Measurements from ENCODE around the gene HOXA1. TPM values are rescaled to one million over a fixed set of nuclear protein-coding genes. Genes with fewer than 3 reads are reported as not detected.

HOXA1 gene
- total and polyA plus RNA-seq, 2 donors from 2014 or later: 1.1 to 2.4 TPM

GRCh38 chr7:27079234-27079975 lies 16.4 kb downstream of the HOXA1 start:
- intact Hi-C loops (cut with DNase I): no loop called here
- Histone ChIP-seq H3K27ac (ENCODE audit: low read depth in 2 of 2, low read length in 2 of 2) (no peak overlapping the region), H3K4me1 (ENCODE audit: control insufficient read depth in 2 of 3, insufficient read depth in 2 of 3, low read depth in 1 of 3, low read length in 3 of 3) (no peaks in the 10 kb centered on the region), H3K36me3 (ENCODE audit: control insufficient read depth in 2 of 3, insufficient read depth in 3 of 3, low read length in 3 of 3) (no peaks in the 10 kb centered on the region), H3K4me3 (ENCODE audit: low read length in 3 of 3) (no peak overlapping the region), H3K9ac (ENCODE audit: low read length in 3 of 3) (no peak overlapping the region), H3K27me3 (ENCODE audit: control insufficient read depth, insufficient read depth, low read length) (no peaks in the 10 kb centered on the region), H3K9me3 (ENCODE audit: control insufficient read depth in 2 of 3, insufficient read depth in 1 of 3, low read length in 3 of 3) (no peaks in the 10 kb centered on the region)
- TF ChIP-seq, protein P1, sequence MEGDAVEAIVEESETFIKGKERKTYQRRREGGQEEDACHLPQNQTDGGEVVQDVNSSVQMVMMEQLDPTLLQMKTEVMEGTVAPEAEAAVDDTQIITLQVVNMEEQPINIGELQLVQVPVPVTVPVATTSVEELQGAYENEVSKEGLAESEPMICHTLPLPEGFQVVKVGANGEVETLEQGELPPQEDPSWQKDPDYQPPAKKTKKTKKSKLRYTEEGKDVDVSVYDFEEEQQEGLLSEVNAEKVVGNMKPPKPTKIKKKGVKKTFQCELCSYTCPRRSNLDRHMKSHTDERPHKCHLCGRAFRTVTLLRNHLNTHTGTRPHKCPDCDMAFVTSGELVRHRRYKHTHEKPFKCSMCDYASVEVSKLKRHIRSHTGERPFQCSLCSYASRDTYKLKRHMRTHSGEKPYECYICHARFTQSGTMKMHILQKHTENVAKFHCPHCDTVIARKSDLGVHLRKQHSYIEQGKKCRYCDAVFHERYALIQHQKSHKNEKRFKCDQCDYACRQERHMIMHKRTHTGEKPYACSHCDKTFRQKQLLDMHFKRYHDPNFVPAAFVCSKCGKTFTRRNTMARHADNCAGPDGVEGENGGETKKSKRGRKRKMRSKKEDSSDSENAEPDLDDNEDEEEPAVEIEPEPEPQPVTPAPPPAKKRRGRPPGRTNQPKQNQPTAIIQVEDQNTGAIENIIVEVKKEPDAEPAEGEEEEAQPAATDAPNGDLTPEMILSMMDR (IDR thresholded peaks at IDR 0.05; ENCODE audit: borderline replicate concordance, extremely low read depth, insufficient read depth): no peak
- no peak for DNase-seq
- FAIRE-seq: no peak

GRCh38 chr7:27078616-27079233 lies 17.1 kb downstream of the HOXA1 start:
- H3K36me3 ChIP-seq (ENCODE audit: control insufficient read depth in 2 of 3, insufficient read depth in 3 of 3, low read length in 3 of 3): no peaks in the 10 kb centered on the region
- intact Hi-C loops (cut with DNase I): no loop called here
- TF ChIP-seq, protein P1 (IDR thresholded peaks at IDR 0.05; ENCODE audit: borderline replicate concordance, extremely low read depth, insufficient read depth): no peak
- H3K9me3 ChIP-seq (ENCODE audit: control insufficient read depth in 2 of 3, insufficient read depth in 1 of 3, low read length in 3 of 3): no peaks in the 10 kb centered on the region
- DNase-seq: no peak
- H3K27ac ChIP-seq (ENCODE audit: low read depth in 2 of 2, low read length in 2 of 2): no peak overlapping the region
- no peak overlapping the region for H3K4me3 ChIP-seq (ENCODE audit: low read length in 3 of 3)
- H3K9ac ChIP-seq (ENCODE audit: low read length in 3 of 3): no peak overlapping the region
- no peak for FAIRE-seq
- H3K27me3 ChIP-seq (ENCODE audit: control insufficient read depth, insufficient read depth, low read length): no peaks in the 10 kb centered on the region
- H3K4me1 ChIP-seq (ENCODE audit: control insufficient read depth in 2 of 3, insufficient read depth in 2 of 3, low read depth in 1 of 3, low read length in 3 of 3): no peaks in the 10 kb centered on the region

DNA sequence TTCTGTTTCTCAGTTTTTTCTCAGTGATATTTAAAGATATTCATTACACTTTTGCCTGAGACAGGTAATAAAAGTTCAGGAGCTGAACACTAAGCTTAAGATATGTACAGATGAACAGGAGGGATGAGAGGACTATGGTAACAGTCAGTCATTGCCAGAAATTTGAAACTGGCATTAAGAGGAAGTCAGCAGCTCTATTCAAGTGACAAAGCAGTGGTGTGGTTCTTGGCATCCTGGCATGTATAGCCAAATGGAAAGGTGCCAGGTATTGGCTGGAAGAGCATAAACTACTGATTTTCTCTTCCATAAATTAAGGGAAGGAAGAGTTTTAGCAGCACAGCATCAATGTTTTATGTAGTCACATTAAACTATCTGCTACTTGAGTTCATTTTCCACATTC lies 22.7 kb downstream of the HOXA1 start:
- H3K27me3 ChIP-seq (ENCODE audit: control insufficient read depth, insufficient read depth, low read length): no peaks in the 10 kb centered on the region
- FAIRE-seq (no peak), DNase-seq (no peak)
- H3K9me3 ChIP-seq (ENCODE audit: control insufficient read depth in 2 of 3, insufficient read depth in 1 of 3, low read length in 3 of 3): no peaks in the 10 kb centered on the region
- intact Hi-C loops (cut with DNase I): no loop called here
- TF ChIP-seq, protein P1 (IDR thresholded peaks at IDR 0.05; ENCODE audit: borderline replicate concordance, extremely low read depth, insufficient read depth): no peak
- no peaks in the 10 kb centered on the region for H3K4me1 ChIP-seq (ENCODE audit: control insufficient read depth in 2 of 3, insufficient read depth in 2 of 3, low read depth in 1 of 3, low read length in 3 of 3)
- H3K27ac ChIP-seq (ENCODE audit: low read depth in 2 of 2, low read length in 2 of 2): no peak overlapping the region
- H3K9ac ChIP-seq (ENCODE audit: low read length in 3 of 3): no peak overlapping the region
- H3K4me3 ChIP-seq (ENCODE audit: low read length in 3 of 3): no peak overlapping the region
- H3K36me3 ChIP-seq (ENCODE audit: control insufficient read depth in 2 of 3, insufficient read depth in 3 of 3, low read length in 3 of 3): no peaks in the 10 kb centered on the region

All from kidney (tissue), 14 donors.